Pulmonary artery endothelial cell (primary cell): Measurements from ENCODE around the gene LRRC45. TPM values are rescaled to one million over a fixed set of nuclear protein-coding genes. Genes with fewer than 3 reads are reported as not detected.

Experiments used
- DNase-seq: peaks from one replicate; pipeline ENCODE4 v3.0.0-alpha.2; 2011; ENCODE audit warnings: low read depth, low spot score
- total RNA-seq: library from RNA; depleted of rRNA; stranded (reverse); fragments of >200 nt; gene quantifications from 2 replicates; pipeline ENCODE4 v1.2.3, GENCODE V29; 2014

Gene LRRC45
- total RNA-seq, 1 donor from 2014 or later, result 20.2 TPM

GRCh38 chr17:81993729-81994592, 29.1 kb upstream of the LRRC45 start:
- DNase-seq, result no peak

DNA sequence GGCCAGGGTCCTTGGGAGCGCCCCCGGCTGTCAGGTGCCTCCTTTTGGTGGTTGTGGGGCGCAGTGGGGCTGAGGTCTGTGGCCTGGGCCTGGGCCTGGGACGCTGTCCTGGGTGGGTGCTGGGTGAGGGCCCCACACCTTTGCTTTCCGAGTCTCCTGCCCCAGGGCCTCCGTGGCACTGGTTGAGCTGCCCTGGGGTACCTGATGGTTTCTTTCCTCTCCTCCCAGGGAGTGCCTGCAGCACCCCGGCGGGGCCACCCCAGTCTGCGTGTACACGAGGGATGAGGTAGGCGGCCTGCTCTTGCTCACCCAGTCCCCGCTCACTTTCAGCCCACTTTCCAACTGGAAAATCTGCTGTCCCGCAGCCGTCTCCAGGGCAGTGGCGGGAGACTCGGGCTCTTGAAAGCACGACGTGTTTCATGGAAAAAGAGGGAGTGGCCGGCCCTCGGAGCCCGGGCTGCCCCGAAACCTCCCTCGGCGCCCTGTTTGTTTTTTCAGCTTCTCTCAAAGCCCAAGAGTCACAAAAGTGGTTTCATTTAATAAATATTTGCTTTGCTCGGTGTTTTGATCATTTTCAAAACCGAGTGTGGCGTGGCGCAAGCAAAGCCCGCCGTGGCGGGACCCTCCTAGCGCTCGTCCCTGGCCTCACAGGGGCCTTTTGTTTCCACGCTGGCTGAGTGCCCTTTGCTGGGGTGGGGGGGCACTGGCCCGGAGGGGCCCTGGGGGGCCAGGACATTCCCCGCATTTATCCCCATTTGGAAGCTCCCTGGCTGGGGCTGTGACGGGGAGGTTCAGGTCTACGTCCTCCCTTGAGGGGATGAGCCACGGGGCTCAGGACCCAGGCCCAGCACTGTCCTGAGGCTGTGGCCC, 28.3 kb upstream of the LRRC45 start:
- no peak for DNase-seq

DNA sequence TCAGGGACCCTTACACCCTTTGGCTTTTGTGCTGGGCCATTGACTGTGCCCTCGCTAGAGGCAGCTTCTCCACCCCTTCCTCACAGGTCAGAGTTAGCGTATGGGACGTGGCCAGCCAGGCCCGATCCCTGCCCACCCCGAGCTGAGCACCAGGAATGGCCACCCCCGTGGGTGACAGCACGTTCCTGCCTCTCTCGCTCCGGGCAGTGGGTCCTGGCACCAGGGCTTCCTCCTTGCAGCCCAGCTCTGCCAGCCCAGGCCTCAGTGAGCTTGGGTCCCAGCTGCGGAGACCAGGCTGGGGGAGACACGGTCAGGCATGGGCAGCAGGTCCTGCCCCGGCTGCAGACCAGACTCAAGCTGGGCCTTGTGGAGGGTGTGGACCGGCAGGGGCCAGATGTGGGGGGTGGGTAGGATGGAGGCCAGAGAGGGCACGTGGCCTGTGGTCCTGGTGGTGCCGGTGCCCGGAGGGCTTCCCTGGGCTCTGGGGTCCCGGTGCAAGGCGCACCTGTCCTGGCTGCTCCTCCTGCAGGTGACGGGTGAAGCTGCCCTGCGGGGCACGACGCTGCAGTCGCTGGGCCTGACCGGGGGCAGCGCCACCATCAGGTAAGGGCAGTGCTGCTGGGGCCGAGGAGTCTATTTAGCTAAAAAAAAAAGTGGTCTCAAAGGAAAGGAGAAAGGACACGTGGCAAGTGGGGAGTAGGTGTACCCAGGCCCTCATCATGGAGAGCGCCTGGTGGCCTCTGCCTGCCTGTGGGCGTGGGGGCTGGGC, 27.5 kb upstream of the LRRC45 start:
- DNase-seq, result no peak

GRCh38 chr17:81996232-81996756, 26.8 kb upstream of the LRRC45 start:
- no peak for DNase-seq

GRCh38 chr17:81996757-81997441, 26.2 kb upstream of the LRRC45 start:
- DNase-seq, result no peak

DNA sequence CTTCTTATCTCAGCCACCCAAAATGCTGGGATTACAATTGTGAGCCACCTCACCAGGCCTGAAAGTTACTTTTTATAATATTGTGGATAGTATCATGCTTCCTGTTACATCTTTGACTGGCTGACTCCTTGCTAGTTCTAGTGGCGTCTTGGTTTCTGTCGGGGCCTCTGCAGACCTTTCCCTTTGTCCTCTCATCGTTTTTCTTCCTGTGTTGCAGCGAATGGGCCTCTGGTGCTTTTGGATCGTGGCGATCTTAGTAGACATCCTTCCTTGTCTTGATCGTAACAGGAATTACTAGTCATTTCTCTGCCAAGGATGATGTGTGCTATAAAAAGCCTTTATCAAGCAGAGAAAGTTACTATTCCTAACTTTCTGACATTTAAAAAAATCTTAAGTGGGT, 24.9 kb upstream of the LRRC45 start:
- no peak for DNase-seq

- DNase-seq, result no peak
These were observed 24.2 kb upstream of the LRRC45 start for GRCh38 chr17:81998691-81999438.

DNA sequence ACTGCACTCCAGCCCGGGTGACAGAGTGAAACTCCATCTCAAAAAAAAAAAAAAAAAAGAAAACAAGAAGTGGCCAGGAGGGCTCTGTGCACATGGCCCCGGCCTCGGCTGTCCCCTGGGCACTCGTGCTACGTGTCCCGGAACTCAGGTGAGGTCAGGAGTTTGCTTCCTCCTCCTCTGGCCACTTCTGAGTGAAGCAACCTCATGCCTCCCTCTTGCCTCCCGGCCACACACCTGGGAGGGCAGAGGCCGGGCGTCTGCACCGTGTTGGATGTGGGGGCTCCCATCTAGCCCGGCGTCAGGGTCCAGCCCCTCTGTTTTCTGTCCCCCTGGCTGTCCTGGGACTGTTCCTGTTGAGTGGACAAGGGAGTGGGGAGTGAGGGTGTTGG, 23.5 kb upstream of the LRRC45 start:
- no peak for DNase-seq

DNA sequence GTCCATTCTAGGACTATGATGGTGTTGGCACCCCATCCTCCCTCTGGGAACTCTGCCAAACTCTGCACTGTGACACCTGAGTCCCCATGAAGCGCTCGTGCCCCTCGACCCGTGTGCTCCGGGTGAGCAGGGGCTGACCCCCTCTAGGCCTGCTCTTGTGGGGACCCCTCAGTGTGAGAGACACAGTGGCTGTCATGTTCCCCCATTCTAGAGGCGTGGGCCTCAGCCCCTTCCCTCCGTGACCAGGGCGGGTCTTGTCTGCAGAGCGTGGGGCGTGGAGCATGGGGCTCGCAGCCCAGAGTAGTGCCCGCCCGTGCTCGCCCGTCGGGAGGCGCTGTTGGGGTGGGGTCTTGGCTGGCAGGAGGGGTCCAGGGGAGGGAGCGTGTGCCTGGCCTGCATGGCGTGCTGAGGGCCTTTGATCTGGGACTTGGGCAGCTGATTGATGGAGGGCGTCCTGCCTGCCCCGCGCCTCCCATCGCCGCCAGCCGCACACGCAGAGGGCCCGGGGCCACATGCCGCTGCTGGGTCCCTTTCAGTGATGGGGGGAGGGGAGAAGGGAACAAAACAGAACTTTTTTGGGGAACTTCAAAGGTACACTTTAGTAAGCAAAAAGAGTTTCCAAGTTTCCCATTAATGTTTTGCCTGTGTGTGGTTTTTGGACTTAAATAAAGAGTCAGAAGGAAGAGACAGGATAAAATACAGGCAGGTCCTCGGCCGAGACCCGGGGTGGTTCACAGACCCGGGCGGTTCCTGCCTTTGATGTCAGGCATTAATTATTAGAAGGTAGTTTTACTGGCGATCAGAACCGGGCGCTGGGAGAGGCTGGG, 22.9 kb upstream of the LRRC45 start:
- no peak for DNase-seq

- no peak for DNase-seq
These were observed 22.1 kb upstream of the LRRC45 start for GRCh38 chr17:82000803-82001570.

DNA sequence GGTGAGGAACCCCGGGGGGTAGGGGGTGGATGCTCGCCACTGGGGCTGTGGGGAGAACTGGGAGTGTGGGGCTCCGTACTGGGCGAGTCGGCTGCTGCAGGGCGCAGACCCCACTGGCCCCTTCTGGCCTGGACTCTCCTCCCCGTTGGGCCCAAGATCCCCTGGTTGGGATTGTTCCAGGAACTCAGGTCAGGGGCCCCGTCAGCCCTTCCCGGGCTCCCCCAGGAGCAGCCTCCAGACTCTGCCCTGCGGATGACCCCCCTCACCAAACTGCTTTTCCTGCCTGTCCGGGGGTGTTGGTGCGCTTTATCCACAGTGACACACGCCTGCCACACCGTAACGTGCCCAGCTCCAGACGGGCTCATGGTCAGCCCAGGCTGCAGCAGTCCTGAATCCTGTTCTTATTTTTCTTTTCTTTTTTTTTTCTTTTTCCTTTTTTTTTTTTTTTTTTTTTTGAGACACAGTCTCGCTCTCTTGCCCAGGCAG, 21.5 kb upstream of the LRRC45 start:
- DNase-seq, result no peak

- peak; percentile 77 for DNase-seq
These were observed 19.4 kb upstream of the LRRC45 start for GRCh38 chr17:82003411-82004381.

GRCh38 chr17:82004517-82005455, 18.3 kb upstream of the LRRC45 start:
- no peak for DNase-seq

- no peak for DNase-seq
These were observed 17.3 kb upstream of the LRRC45 start for GRCh38 chr17:82005701-82006348.

- no peak for DNase-seq
These were observed 16.5 kb upstream of the LRRC45 start for GRCh38 chr17:82006468-82007227.
